Measurements from ENCODE around the gene CUL9.

GRCh38 chr6:43242908-43243663 lies 61.1 kb downstream of the CUL9 start, which contains the start of gene TTBK1:
- no peak for TF ChIP-seq EP300 (IDR thresholded peaks at IDR 0.05; ENCODE audit: low read depth)
- TF ChIP-seq CTCF (IDR thresholded peaks at IDR 0.05), result no peak
- no peak for TF ChIP-seq POLR2AphosphoS5 (IDR thresholded peaks at IDR 0.05)
- no peak for TF ChIP-seq POLR2A (IDR thresholded peaks at IDR 0.05)
